ENCODE data around the gene CHRNE.
A peak's percentile ranks its signal among the peaks of the same experiment; 100 is the strongest.

Gene CHRNE

DNA sequence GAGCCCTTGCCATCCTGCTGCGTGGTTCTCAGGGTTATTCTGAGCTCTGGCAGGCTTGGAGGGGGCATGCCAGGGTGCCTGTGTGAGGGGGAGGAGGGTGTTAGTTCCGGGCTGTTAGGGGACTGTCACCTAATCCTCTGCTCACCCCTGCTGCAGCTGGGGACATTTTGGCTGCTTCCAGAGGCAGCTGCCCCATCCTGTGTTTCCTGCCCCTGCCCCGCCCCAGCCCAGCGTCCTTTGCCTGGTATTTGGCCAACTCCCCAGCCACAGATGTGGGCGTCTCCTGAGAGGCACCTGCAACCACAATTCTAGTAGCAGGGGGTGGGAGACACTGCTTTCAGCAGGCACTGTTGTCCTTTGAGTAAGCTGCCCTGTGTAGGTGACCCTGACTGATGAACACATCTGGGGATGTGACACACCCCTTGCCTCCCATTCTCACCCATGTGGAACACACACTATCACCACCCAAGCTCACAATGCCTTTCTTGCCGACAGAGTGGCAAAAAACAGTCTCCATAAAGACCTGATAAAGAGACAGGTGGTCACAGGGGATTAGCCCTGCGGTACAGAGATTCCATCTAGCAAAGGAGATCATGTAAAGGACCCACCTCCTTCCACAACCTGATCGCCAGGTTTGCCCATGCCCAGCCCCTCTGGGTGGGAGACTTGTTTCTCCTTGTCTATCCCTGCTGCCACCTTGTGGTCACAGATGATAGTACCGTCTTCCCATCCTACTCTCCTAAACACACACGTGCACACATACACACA, at the start of gene CHRNE:
Gene CHRNE, minus strand, starts transcription at position 48 of the 768 bp plus-strand sequence. Its CDS starts 35 bp downstream, at position 13.
- DNase-seq (ENCODE audit: low spot score) = peak; percentile 90

DNA sequence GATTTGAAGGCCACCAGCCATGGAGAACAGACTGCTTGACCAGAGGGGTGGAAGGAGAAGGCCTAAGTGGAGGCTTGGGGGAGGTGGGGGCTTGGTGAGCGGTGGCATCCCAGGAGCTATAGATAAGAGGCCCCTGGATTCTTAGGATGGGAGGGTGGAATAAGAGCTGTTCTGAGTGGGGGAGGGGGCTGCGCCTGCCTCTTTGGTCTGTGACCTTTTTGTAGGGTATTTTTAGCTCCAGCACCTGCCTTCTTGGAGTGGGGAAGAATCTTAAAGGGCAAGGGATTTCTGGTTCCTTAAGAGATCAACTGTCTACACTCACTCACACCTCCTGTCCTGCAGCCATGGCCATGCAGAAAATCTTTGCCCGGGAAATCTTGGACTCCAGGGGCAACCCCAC, 48.6 kb upstream of the CHRNE start:
- DNase-seq (ENCODE audit: low spot score) = peak; percentile 28

DNA sequence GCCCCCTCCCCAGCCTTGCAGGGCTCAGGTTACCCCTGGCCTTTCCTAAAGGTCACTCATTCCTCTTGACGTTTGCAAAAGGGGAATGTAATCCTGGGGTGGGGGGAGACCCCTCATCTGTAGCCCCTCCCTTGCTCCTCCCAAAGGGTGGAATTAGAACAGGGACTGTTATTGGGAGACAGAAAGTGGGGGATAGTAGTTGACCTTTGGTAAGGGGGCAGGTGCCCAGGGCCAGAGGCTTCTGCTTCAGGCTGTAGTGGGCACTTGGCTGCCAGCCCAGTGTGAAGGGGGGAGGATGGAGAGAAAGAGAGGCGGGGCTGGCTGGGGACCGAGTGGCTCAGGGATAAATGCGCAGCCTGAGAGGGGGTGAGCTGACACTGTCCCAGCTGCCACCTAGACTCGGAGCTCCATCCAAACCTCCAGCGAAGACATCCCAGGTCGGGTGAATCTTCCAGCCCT, 47.9 kb upstream of the CHRNE start, which contains the start of gene ENO3:
Gene ENO3, plus strand, starts transcription at position 374 of the 459 bp plus-strand sequence. CDS start 711 bp downstream, outside the sequence.
- peak; percentile 35 for DNase-seq (ENCODE audit: low spot score)

DNA sequence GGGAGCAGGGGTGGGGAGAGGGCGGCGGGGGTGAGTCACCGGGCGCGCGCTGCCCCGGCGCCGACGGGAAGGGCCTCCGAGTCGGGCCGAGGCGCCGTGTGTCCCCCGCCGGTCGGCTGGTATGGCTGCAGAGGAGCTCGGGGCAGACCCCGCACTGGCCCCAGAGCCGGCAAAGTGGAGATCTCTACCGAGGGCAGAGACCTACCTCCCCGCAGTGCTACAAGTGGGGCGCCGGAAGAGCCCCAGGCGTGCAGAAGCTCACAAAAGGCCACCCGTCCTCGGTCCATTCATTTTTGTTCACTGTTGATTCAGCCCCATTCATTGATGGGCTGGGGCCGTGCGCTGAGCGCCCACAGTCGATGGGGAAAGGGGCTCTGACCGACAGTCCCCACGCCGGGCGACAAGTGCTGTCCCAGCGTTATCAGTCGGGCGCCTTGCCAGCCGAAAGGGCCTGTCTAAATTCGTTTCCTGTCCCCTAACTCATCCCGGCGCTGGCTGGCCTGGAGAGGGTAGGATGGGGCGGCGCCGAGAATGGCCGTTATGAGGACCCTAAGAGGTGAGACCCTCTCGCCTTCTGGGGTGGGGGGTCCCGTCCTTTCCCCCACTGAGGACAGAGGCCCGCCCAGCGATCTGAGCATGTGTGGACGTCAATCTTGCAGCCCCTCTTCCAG, 47.3 kb upstream of the CHRNE start:
- no peak for DNase-seq (ENCODE audit: low spot score)

DNA sequence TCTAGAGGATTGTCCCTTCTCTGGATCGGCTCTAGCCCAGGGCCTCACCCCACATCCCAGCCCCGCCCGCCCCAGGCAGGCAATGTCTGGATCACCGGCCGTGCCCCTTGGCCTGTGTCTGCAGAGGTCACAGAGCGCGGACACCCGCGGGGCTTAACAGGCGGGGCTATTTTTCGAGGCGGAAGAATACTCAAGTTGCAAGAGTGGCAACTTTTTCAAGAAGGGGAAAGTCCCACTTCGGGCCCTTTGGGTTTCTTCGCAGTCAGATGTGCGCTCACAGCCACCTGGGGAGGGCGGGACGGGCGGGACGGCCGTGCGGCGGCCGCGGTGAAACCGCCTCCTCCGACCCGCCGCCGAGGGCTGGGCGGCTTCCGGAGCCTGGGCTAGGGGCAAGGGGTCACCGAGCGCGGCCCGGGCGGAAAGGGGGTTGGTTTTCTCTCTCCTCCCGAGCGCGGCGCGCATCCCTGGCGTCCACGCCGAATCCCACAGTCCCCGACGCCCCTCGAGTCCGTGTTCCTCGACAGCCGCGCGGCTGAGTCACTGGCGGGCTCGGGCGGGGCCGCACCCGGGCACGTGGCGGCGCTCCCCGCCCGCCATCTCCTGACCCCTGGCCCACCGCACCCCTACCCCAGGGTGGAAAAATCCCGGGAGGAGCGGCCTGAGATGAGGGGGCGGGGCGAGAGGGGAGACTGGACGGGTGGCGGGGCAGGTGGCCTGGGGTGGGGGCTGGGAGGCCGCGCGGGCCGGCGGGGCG, 46.6 kb upstream of the CHRNE start:
- DNase-seq (ENCODE audit: low spot score) = peak; percentile 61

DNA sequence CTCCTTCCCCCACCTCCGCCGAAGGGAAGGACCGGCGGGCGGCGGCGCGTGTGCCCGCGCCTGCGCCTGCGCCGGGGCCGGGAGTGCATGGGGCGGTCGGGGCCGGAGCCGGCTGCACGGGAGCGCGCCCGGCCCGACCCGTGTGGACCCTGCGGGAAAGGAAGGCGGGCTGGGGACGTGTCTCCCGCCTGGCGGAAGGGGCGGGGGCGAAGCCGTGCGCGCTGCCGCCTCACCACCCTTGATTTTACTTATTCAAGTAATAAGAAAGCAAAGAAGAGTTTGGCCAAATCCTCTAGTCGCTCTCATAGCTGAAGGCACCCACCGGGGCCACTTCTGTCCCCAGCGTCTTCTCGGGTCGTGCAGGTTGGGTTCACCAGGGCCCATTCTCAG, 46.0 kb upstream of the CHRNE start:
- peak; percentile 87 for DNase-seq (ENCODE audit: low spot score)

DNA sequence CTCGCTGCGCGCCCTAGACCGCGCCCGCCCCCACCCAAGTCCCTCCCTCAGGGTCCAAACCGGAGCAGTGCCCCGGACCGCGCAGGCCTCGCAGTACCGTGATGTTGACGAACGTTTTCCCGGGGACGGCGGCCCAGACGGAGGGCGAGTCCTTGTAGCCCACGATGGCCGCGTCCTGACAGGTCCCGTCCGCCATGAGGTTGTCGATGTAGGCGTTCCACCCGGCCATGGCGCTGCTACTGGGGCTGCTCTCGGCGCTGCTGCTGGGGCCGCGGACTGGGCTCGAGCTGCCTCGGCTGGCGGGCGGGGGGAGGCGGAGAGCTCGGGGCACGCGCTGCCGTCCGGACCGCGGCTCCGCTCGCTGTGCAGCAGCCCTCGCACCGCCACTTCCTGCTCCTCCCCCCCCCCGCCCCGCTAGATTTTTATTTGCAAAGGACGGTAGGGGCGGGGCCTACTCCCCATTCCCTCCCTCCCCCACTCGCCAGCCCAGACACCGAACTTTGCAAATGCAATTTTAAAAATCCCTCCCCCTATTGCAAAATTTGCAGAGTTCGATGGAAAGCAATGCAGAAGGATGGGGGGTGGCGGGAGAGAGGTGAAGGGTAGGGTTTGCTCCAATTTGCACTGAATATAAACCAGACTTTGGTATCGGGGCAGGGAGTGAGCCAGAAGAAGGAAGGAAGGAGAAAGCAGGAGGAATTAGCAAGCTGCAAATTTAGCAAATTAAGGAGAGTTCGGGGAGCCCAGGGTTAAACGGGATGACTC, 45.5 kb upstream of the CHRNE start, which contains the start of gene PFN1:
Gene PFN1, minus strand, starts transcription at position 365 of the 765 bp plus-strand sequence. Its CDS starts 136 bp downstream, at position 229.
- peak; percentile 89 for DNase-seq (ENCODE audit: low spot score)

DNA sequence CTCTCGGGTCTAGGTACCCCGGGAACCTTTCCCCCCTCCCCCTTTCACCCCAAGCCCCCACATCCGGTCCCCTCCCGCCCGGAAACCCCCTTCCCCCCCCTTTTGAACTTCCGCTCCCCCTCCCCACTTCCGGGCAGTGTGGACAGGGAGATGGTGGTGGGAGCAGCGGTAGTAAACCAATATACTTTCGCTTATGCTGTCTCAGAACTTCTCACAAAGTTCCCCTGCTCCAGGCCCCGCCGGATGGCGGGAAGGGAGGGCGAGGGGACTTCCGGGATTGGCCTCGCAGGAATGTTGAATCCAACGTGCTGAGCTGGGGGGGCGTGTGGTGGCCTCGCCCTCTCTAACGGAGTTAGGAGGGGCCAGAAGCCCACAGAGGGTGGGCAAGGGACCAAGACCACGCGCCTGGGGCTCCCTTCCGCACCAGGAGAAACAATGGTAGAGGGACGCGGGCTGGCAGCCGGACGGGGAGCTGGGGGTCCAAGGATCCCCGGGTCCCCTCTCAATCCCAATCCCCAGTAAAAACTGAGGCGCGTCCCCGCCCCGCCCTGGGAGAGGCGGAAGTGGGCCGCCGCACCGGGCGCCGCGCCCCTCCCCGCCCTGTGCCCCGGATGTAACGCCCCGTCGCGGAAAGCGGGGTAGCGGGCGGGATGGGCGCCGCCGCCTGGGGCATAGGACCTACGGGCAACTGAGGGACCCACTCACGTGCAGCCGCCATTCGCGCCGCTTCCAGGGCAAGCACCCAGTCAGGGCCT, 44.7 kb upstream of the CHRNE start:
- DNase-seq (ENCODE audit: low spot score) = peak; percentile 51

DNA sequence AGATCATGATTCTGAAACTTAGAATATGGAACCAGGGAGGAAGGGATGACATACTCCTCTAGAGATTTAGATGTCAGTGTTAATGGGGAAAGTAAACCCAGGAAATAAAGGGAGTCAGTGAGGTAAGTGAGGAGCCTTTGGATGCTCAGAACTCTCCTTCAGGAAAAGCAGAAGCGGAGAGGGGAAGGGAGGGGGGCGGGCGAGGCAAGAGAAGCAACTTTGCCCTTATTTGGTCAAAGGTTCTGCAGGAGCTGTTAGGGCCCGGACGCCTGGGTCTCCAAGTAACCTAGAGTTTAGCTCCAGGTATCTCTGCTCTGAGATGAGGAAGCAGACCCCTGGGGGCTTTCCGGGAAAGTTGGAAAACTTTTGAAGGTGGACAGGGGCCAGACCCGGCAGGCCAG, 44.1 kb upstream of the CHRNE start:
- DNase-seq (ENCODE audit: low spot score) = no peak

DNA sequence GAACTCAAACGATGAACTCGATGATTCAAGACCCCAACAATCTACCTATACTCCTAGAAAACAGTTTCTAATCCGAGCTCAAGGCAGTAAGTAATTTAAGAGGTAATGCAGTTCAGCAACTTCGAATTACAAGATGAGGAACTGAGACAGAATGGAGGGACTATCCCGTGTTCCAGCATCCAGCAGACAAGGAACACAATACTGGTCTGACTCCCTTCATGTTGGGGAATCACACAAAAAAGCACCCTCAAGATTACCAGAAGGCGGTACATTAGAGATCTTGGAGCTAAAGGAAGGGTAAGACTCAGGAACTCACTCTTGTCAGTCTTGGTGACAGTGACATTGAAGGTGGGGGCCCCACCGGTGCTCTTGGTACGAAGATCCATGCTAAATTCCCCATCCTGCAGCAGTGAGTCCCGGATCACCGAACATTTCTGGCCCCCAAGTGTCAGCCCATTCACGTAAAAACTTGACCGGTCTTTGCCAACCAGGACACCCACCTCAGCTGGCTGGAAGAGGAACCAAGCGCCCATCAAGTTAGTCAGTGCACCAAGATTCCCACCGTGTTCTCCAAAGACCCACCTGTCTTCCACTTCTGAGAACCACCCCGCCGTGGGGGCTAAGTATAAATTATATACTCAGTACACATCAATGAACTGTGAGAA, 43.5 kb upstream of the CHRNE start:
- DNase-seq (ENCODE audit: low spot score) = no peak

DNA sequence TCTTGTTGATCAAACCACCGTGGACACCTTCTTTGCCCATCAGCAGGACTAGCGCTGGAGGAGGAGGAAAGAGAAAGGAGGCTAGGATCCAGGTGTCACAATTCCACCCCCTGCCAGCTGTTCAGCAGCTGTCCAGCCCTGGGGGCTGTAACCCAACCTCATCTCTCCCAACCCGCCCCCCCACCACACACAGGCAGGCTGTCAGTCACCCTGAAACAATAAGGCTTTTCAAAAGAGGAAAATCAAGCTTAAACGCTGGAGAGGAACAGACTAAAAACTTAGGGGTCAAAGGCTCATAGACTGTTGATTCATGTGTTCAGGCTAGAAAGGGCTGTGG, 43.0 kb upstream of the CHRNE start:
- no peak for DNase-seq (ENCODE audit: low spot score)

DNA sequence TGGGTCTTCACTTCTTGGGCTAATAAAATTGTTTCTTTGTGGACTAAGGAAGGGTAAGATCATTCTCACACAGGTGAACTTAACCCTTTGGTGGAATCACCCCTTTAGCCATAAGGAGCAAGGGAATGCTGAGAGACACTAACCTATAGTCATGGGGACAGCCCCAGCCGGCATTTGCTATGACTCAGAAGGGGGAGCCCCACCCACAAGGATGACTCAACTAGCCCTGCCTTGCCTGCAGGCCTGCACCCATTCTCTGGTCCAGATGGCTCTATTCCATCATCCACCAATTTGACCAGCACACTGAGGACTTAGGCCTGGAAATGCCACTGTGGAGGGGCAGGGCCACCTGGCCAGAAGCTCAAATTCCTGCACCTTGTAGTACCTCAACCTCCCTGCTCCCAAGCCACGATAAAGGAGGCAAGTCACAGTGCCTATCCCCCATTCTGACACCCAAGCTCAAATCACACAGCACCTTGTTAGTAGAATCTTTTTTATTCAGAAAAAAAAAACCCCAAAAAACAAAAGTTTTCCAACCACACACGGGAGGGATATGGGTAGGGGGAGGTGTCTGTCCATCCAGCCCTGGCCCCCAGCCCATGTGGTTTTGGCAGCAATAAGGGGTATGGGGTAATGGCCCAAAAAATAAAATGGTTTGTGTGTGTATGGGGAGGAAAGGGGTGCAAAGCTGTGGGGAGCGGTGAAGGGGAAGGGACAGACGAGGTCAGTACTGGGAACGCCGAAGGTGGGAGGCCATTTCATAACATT, 42.5 kb upstream of the CHRNE start:
- peak; percentile 51 for DNase-seq (ENCODE audit: low spot score)

DNA sequence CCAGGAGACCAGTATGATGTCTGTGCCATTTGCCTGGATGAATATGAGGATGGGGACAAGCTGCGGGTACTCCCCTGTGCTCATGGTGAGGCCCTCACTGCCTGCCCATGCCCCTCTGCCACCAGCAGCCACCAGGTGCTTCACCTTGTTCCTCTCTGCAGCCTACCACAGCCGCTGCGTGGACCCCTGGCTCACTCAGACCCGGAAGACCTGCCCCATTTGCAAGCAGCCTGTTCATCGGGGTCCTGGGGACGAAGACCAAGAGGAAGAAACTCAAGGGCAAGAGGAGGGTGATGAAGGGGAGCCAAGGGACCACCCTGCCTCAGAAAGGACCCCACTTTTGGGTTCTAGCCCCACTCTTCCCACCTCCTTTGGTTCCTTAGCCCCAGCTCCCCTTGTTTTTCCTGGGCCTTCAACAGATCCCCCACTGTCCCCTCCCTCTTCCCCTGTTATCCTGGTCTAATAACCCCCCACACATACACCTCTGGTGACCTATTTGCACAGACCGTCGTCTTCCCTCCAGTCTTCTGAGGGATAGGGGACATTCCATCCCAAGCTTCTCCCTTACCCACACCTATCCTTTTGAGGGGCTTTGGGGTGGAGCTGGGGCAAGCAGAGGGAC, 41.8 kb upstream of the CHRNE start:
- DNase-seq (ENCODE audit: low spot score) = no peak

DNA sequence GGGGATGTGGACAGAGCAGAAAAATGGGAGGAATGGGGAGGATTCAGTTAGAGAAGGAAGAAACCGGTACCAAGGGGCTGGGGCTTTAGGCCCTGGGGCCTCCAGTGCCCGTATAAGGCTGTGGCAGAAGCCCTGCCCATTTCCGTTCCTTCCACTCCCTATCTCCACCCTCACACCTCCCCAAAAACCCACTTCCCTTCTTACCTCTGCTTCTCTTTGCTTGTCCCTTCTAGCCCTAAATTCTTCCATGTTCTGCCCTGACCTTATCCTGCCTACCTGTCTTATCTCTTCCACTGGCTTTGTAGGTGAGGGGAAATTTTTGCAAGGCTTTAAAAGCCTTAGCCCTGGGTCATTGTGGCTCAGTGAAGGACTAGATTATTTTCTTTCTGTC, 41.3 kb upstream of the CHRNE start:
- DNase-seq (ENCODE audit: low spot score) = peak; percentile 27

DNA sequence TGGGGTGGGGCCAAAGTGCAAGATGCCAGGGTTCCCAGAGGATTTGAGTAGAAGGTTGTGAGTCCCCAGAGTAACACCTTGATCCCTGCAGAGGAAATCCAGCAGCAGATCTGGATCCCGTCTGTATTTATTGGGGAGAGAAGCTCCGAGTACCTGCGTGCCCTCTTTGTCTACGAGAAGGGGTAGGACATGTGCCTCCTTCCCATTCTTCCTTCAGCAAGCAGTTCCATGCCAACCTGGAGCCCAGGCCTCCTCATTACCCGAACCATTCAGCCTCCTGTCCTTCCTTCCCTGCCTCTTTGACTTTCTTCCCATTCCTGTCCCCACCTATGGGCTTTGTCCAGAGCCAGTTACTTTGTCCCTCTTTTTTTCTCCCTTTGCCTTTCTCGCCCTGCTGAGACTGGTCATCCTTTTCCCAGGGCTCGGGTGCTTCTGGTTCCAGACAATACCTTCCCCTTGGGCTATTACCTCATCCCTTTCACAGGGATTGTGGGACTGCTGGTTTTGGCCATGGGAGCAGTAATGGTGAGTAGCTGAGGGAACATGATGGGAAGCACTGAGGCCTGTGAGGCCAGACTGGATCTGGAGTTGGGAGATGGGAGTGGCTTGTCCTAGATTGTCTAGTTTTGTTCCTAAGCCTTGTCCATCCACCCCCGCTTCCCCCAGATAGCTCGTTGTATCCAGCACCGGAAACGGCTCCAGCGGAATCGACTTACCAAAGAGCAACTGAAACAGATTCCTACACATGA, 40.0 kb upstream of the CHRNE start:
- DNase-seq (ENCODE audit: low spot score) = peak; percentile 44

DNA sequence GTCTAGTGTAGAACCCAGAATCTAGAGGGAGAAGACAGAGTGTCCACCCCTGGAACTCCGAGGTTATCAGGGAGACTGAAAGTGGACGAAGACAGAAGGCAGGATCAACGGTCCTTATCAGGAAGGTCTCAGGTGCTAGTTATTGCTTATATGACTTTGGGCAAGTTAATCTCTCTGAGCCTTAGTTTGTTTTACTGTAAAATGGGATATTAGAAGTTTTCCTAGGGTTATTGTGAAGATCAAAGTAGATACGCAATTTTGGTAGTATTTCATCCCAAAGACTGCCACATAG, 38.4 kb upstream of the CHRNE start:
- no peak for DNase-seq (ENCODE audit: low spot score)

DNA sequence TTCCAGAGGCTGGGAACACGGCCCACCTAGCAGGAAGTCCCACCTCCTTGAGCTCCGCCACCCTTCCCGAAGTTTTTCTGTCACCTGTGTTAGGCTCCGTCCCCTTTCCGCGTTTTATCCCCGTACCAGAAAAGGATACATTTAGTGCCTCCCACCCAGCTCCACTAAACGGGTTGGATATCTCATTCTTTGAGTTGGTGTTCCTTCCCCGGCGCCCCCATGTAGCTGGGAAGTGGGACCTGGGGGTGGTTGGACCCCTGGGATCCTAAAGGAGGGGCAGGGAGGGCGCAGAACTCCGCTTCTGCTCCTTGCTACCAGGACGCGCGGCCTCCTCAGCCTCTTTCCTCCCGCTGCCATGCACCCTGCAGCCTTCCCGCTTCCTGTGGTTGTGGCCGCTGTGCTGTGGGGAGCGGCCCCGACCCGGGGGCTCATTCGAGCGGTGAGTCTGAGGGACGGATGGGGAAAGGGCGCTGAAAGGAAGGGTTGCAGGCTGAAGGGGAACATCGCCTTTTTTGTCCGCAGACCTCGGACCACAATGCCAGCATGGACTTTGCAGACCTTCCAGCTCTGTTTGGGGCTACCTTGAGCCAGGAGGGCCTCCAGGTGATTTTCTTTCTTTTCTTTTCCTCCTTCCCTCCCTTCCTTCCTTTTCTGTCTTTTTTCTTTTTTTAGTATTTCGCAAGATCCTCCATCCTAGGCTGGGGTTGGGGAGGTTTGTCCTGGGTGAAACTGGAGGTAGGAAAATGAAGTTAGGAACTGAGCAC, 37.8 kb upstream of the CHRNE start:
- no peak for DNase-seq (ENCODE audit: low spot score)

All from cerebellar cortex (tissue), 1 donor.